ENCODE data around the gene LIMS1. TPM values are rescaled to one million over a fixed set of nuclear protein-coding genes. Genes with fewer than 3 reads are reported as not detected.

LIMS1 gene
- total RNA-seq, 1 experiment from 2014 or later = 56.2 TPM

- Histone ChIP-seq H4K20me1 (ENCODE audit: insufficient read depth) (no peaks in the 10 kb centered on the region), H3K79me2 (ENCODE audit: insufficient read depth, low read length) (peaks cover 63% of the 10 kb centered on the region), H2AFZ (ENCODE audit: low read depth, low read length, poor library complexity, severe bottlenecking) (no peak overlapping the region), H3K9me3 (ENCODE audit: control insufficient read depth in 1 of 2, insufficient read depth in 1 of 2, low read depth in 1 of 2, low read length in 2 of 2) (no peaks in the 10 kb centered on the region), H3K4me3 (replicated peaks in 1 of 2; ENCODE audit: low read depth in 1 of 2, low read length in 2 of 2) (no peak overlapping the region), H3K4me1 (ENCODE audit: control insufficient read depth in 1 of 2, insufficient read depth in 2 of 2, low read length in 2 of 2) (no peaks in the 10 kb centered on the region), H3K9ac (ENCODE audit: low read length) (no peak overlapping the region), H3K27ac (ENCODE audit: low read depth, low read length) (no peak overlapping the region), H3K36me3 (ENCODE audit: control insufficient read depth in 1 of 2, insufficient read depth in 2 of 2, low read length in 2 of 2) (no peaks in the 10 kb centered on the region), H3K27me3 (ENCODE audit: insufficient read depth, low read length) (no peaks in the 10 kb centered on the region), H3K4me2 (ENCODE audit: low read length) (no peak overlapping the region), H3K9me2 (ENCODE audit: insufficient read depth) (no peaks in the 10 kb centered on the region)
- BruUV-seq (replicated peaks) = no TSS peak
- DNase-seq (ENCODE audit: low read depth, low spot score) = no peak
- ChIA-PET POLR2A (no interaction called here), RAD21 (ENCODE audit: low non-redundant PET in 1 of 2, low total read pairs in 2 of 2, uncharacterized antibody in 2 of 2, unreplicated experiment in 2 of 2) (no interaction called here), CTCF (no interaction called here)
- ATAC-seq = no peak
- TF ChIP-seq EGR1 (IDR thresholded peaks at IDR 0.05; ENCODE audit: low read depth) (no peak), ATF3 (IDR thresholded peaks at IDR 0.05) (no peak), EZH2 (IDR thresholded peaks at IDR 0.05) (no peak), REST (IDR thresholded peaks at IDR 0.05; ENCODE audit: low read depth) (no peak), POLR2AphosphoS5 (IDR thresholded peaks at IDR 0.05; ENCODE audit: low read depth, low read length) (no peak), ZBTB33 (IDR thresholded peaks at IDR 0.05; ENCODE audit: extremely low read depth, insufficient replicate concordance, low read length) (no peak), CBX3 (IDR thresholded peaks at IDR 0.05; ENCODE audit: low read depth) (no peak), ELF1 (IDR thresholded peaks at IDR 0.05; ENCODE audit: borderline replicate concordance, low read depth) (no peak), YY1 (IDR thresholded peaks at IDR 0.05; ENCODE audit: extremely low read depth, insufficient replicate concordance, low read depth, low read length) (no peak), JUND (IDR thresholded peaks at IDR 0.05) (no peak)
- intact Hi-C loops (cut with micrococcal nuclease) = no loop called here
Measured at GRCh38 chr2:108564510-108564909, 30.2 kb downstream of the LIMS1 start.
